Astrocyte (in vitro differentiated cells and primary cell): ENCODE results near the gene TCF3.

ENCODE experiments used
- CTCF ChIP-seq: IDR thresholded peaks from 2 replicates; pipeline ENCODE4 v1.5.1; 2011; ENCODE audit warnings: low read depth, mild to moderate bottlenecking, inconsistent platforms, low read length, moderate library complexity; ENCODE audit not compliant: insufficient read depth
- EZH2 ChIP-seq: IDR thresholded peaks from 2 replicates; pipeline ENCODE4 v1.6.1; 2012; ENCODE audit warnings: mild to moderate bottlenecking, low read length, inconsistent platforms; ENCODE audit not compliant: insufficient read depth

DNA sequence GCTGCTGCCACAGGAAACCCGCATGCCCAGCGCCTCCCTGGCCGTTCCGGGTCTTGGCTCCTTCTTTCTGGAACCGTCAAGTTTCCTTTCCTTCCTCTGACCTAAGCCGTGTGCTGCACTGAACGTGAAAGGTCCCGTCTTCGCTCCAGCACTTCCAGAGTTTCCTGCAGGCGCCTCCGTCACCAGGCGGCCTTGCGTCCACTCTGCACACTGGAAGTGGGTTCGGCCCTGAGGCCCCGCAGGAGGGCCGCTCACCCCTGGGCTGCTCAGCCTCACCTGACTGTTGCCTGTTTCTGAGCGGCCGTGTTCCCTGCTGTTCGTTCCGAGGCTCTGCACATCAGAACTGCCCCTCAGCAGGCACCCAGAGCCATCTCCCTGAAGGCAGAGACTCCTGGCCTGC, 72.0 kb downstream of the TCF3 start:
- TF ChIP-seq CTCF, result no peak
- no peak for TF ChIP-seq EZH2
